Measurements from ENCODE around the gene FAM204A.

FAM204A gene

GRCh38 chr10:118330295-118331076 lies 11.6 kb downstream of the FAM204A start:
- DNase-seq (ENCODE audit: low read depth), result no peak

DNA sequence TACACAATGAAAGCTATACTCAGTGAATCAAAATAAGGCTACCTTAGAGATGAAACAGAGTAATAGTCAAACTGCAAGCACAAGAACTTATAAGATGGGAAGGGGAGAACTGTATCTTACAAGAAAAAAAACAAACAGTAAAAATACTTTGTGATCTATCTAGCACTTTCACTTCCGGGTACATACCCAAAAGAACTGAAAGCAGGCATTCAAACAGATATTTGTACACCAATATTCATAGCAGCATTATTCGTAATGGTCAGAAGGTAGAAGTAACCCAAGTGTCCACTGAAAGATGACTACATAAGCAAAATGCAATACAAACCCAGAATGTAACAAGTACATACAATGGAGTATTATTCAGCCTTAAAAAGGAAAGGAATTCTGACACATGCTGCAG lies 18.0 kb downstream of the FAM204A start:
- DNase-seq (ENCODE audit: low read depth), result no peak

DNA sequence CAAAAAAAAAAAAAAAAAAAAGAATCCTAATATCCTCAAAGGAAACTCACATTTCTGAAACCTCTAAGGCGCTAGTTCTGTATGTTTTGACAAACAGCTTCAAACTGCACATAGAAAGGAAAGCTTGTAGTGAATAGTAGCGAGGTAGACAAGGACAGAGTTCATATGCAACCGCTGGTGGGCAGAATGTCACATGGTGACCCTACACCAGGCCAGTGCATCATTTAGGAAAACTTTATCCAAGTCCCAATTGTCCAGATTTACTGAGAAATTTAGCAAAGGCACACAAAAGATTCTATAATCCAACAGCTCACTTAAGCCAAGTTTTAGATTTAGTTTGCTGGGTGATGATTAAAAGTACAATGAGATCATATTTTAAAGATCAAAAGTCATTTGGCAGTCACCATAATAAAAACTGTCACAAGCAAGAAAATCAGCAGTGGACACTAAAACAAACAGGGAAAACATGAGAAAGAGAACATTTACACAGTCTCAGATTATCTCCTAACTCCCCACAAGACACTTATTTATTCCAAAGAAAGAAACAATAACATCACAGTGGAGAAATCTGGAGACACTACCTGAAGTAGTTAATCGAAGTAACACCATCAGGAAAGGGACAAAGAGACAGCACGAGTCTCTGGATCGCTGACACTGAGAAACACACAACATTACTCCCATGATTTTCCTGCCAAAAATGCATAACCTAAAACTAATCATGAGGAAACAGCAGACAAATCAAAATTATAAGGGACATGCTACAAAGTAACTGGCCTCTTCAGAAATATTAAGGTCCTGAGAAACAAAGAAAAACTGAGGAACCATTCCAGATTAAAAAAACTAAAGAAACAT lies 20.2 kb downstream of the FAM204A start:
- DNase-seq (ENCODE audit: low read depth), result no peak

DNA sequence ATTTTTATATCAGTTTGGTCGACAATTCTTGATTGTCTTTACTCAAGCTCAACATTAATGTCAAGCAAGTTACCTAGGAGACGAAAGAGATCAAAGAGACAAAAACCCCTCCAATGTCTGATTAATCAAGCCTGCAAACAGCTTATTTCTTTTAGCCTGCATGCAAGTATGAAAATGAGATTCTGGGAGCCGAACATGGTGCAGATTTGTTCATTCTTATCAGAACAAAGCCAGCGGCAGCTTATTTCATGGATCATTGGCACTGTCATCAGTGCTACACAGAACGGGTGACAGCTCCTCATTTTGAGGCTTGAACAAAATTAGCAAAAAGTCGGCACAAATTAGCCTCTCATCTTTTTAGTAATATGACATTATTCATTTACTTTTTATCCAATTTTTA lies 26.5 kb downstream of the FAM204A start:
- DNase-seq (ENCODE audit: low read depth), result no peak

- no peak for DNase-seq (ENCODE audit: low read depth)
These were observed 27.2 kb downstream of the FAM204A start for GRCh38 chr10:118314882-118315281.

- no peak for DNase-seq (ENCODE audit: low read depth)
These were observed 30.6 kb downstream of the FAM204A start for GRCh38 chr10:118311505-118311904.

DNA sequence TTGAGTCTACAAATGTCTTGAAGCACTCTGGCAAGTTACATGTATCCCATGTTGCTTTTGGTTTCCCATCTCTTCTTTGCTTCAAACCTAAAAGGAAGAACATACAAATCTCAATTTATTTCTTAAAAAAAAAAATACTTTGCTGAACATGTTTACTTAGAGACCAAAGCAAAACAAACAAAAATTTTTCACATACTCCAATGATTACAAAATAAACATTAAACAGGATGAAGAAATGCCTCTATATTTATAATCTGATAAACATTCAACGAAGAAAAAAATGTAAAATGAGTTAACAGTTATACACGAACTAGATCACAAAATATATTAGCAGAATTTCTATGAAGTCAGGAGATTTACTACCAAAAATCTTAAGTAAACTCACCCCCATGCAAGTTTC lies 31.3 kb downstream of the FAM204A start:
- DNase-seq (ENCODE audit: low read depth), result no peak

DNA sequence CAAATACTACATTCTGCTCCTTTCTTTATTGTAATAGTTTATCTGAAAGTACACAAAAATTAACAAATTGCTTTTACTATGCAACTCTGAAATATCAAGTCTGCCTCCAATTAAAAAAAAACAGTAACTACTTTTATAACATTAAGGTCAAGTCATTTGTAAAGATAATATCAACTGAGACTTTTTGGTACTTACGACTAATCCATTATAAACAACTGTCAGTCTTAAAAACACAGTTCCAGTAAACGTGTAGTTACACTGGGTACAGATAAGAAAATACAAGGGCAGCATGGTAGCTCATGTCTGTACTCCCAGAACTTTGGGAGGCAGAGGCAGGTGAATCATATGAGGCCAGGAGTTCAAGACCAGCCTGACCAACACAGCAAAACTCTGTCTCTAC lies 32.2 kb downstream of the FAM204A start:
- no peak for DNase-seq (ENCODE audit: low read depth)

- no peak for DNase-seq (ENCODE audit: low read depth)
These were observed 33.5 kb downstream of the FAM204A start for GRCh38 chr10:118308664-118309063.

DNA sequence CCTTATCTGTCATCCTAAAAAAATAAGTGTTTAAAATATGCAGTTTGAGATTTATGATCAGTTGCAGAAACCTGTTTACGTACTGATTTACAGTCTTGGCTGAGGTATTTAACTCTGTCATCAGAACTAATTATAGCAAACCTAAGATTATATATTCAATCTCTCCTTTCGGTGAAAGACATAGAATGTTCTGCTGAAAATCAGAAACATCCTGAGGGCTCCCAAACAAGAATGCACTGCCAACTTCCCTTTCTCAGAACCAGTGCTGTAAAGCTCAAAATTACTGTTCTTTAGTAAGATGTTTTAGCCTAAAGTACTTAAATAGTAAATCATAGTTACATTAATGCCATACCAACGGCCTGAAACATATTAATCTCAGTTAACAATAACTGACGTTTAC lies 34.3 kb downstream of the FAM204A start:
- DNase-seq (ENCODE audit: low read depth), result no peak

GRCh38 chr10:118307220-118307619 lies 34.9 kb downstream of the FAM204A start:
- DNase-seq (ENCODE audit: low read depth), result no peak

DNA sequence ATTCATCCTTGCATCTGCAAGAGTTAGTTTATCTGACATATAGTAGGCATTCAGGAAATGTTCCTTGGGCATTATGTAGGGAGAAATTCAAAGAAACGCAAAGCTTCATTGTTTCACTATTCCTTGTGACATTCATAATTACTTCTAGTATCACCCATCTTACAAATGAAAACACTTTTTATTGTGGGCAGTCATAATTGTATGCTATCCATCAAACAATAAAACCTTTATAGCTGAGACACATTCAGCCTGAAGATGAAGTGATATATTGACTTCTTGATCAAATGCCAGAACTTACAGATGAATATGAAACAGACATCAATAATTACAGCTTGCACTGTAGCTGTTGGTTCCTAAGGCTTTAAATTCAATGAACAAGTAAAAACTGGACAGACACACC lies 36.4 kb downstream of the FAM204A start:
- DNase-seq (ENCODE audit: low read depth), result no peak

DNA sequence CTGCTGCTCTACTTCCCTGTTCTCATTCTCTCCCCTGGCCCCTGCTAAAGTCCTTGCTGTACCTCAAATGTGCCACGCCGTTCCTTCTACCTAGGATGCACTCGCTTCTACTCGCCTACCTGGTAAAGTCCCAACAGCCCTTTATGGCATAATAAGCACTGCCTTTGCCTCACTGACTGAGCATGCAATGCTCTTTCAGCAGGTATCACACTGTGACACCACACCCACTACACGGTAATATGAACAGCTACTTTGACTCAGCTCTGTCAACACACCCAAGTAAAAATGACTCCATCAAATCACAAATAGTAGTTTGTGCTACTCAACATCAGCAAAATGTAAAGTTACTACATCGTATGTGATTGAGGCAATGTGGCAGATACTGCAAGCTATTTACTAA lies 37.6 kb downstream of the FAM204A start:
- DNase-seq (ENCODE audit: low read depth), result no peak

GRCh38 chr10:118301211-118301610 lies 40.9 kb downstream of the FAM204A start:
- DNase-seq (ENCODE audit: low read depth), result no peak

- DNase-seq (ENCODE audit: low read depth), result no peak
These were observed 41.8 kb downstream of the FAM204A start for GRCh38 chr10:118300320-118300719.

DNA sequence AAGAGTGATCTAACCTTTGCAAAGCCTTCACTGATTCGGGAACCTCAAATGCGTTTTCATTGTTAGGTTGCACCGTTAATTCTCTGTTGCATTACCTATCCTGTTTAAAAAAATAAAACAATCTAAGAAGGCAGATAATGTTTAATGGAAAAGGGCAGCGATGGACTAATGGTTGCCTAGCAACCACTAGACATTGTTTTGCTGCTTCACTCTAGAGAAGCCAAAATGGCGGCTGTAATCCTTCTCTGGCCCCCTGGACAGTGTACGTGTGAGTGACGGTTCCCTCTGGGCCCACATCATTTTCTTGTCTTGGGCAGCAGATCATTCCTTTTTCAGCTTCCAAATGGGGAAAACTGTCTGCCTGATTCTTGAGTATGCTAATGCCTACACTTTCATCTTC lies 43.3 kb downstream of the FAM204A start:
- no peak for DNase-seq (ENCODE audit: low read depth)

DNA sequence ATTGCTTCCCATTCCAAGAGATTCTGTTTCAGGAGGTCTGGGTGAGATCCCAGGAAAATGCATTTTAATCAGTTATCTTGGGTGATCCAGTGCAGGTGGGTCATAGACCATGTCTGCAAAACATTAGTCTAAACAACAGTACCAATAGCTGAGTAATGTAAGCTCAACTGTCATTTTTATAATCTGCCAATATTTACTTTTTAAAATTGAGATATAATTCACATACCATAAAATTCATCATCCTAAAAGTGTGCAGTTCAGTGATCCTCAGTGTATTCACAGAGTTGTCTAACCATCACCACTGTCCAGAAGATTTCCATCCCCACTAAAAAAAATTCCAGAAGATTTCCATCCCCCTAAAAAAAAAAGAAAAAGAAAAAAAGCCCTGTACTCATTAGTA lies 51.0 kb downstream of the FAM204A start:
- DNase-seq (ENCODE audit: low read depth), result no peak

DNA sequence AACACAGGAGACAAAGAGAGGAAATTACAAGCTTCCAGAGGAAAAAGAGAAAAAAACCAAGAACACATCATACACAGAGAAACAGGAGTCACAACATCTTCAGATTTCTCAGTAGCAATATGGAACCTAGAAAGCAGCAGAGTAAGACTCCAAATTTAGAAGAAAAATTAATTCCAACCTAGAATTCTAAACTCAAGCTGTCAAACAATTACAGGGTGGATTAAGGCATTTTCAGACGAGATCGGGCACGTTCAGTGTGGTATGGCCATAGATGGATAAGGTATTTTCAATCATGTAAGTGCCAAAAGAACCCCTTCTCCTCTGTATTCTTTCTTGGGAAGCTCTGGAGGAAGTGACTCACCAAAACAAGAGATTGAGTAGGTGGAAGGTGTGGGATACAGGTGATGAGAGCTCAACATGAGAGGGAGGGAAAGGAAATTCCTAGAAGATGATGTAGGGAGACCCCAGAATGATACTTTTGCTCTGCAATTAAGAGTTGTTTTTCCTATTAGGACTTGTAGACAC lies 51.6 kb downstream of the FAM204A start:
- no peak for DNase-seq (ENCODE audit: low read depth)

- DNase-seq (ENCODE audit: low read depth), result no peak
These were observed 54.9 kb downstream of the FAM204A start for GRCh38 chr10:118287076-118287806.

DNA sequence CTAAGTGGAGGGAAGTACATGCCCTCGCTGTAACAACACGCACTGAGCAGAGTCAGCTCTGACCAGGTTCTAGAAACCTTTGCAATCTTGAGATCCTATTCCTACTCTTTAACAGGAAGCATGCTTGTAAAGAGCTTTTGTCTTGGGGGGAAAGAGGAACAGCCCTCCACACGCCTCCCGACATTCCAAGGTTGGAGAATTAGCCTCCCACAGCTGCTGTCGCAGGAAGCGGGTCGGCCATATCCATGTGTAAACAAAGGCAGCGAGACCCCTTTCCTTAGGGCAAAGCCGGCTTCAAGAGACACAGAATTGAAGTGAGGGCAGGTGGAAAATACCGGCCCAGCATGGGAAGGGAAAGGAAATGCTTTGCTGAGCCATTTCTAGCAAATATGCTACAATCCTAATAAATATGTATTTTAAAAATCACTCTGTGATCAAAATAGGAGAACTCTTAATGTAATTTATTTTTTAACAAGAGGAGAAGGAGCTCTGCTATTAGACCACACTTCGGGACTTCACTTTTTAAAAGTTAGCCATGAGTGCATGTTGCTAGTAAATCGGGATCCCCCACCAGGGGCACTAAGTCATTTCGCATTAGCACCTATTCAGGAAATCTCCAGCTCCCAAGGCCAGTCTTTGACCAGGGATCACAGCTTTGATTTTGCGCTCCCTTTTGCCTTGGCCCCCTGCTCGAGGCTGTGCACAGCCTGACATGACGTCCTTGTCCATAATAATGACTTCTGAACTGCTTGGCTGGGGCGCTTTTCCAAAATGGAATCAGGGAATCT lies 55.9 kb downstream of the FAM204A start:
- no peak for DNase-seq (ENCODE audit: low read depth)

- no peak for DNase-seq (ENCODE audit: low read depth)
These were observed 59.5 kb downstream of the FAM204A start for GRCh38 chr10:118282670-118283069.

- DNase-seq (ENCODE audit: low read depth), result no peak
These were observed 63.5 kb downstream of the FAM204A start for GRCh38 chr10:118278649-118279048.
